WTC11 (cell line): ENCODE results near the gene RMI2. TPM values are rescaled to one million over a fixed set of nuclear protein-coding genes. Genes with fewer than 3 reads are reported as not detected.
A peak's percentile ranks its signal among the peaks of the same experiment; 100 is the strongest.

Source experiments
- ATAC-seq: fragments of 200-7000 bp; cut with Tn5 transposase; 2 replicates; pipeline ENCODE4 v1.10.0; 2021; ENCODE audit warnings: mild to moderate bottlenecking, moderate library complexity
- CTCF ChIA-PET: fragments of 300-600 bp; sonication (Branson Sonifier 250); formaldehyde crosslinking; loops from one replicate; lab custom pipeline; 2021; ENCODE audit warnings: antibody characterized with exemption; lab: Charles Lee
- POLR2A ChIA-PET: fragments of 350-600 bp; sonication (Branson Sonifier 250); formaldehyde crosslinking; loops from one replicate; lab custom pipeline; 2021; ENCODE audit warnings: antibody characterized with exemption; lab: Charles Lee
- DNase-seq: peaks from one replicate; pipeline ENCODE4 v3.0.0; 2021; ENCODE audit warnings: low spot score
- H3K27ac Mint-ChIP-seq: 2 replicates; pipeline ENCODE4 v1.8.0; 2021; ENCODE audit warnings: mixed read lengths
- H3K27me3 Mint-ChIP-seq: 2 replicates; pipeline ENCODE4 v1.8.0; 2021; ENCODE audit warnings: low read depth, mild to moderate bottlenecking, moderate library complexity, mixed read lengths
- H3K36me3 Mint-ChIP-seq: 2 replicates; pipeline ENCODE4 v1.8.0; 2021; ENCODE audit warnings: mixed read lengths
- H3K4me1 Mint-ChIP-seq: 2 replicates; pipeline ENCODE4 v1.8.0; 2022; ENCODE audit warnings: mixed read lengths
- H3K4me3 Mint-ChIP-seq: 2 replicates; pipeline ENCODE4 v1.8.0; 2021; ENCODE audit warnings: mild to moderate bottlenecking, moderate library complexity, mixed read lengths
- H3K9me3 Mint-ChIP-seq: 2 replicates; pipeline ENCODE4 v1.8.0; 2021; ENCODE audit warnings: mixed read lengths
- AR ChIP-seq: fragments of 250-450 bp; sonication (Bioruptor Pico); IDR thresholded peaks from 2 replicates; pipeline ENCODE4 v1.9.0; 2021; ENCODE audit warnings: mild to moderate bottlenecking
- ATF1 ChIP-seq: sonication (generic); formaldehyde crosslinking; IDR thresholded peaks from 2 replicates; pipeline ENCODE4 v1.8.1; 2023; ENCODE audit warnings: mild to moderate bottlenecking, moderate library complexity, missing genetic modification reagents
- ATF3 ChIP-seq: sonication (generic); formaldehyde crosslinking; conservative IDR thresholded peaks from 2 replicates; pipeline ENCODE4 v1.8.1; 2022; ENCODE audit warnings: mild to moderate bottlenecking, missing genetic modification reagents
- ATF6 ChIP-seq: sonication (generic); formaldehyde crosslinking; IDR thresholded peaks from 2 replicates; pipeline ENCODE4 v1.8.1; 2023; ENCODE audit warnings: mild to moderate bottlenecking, missing genetic modification reagents
- CREM ChIP-seq: sonication (generic); formaldehyde crosslinking; IDR thresholded peaks from 2 replicates; pipeline ENCODE4 v1.8.1; 2022; ENCODE audit warnings: mild to moderate bottlenecking, missing genetic modification reagents, moderate library complexity
- E2F1 ChIP-seq: sonication (generic); formaldehyde crosslinking; IDR thresholded peaks from 2 replicates; pipeline ENCODE4 v1.8.0; 2022; ENCODE audit warnings: mild to moderate bottlenecking, missing genetic modification reagents
- GTF2I ChIP-seq: fragments of 250-450 bp; sonication (Bioruptor Pico); conservative IDR thresholded peaks from 2 replicates; pipeline ENCODE4 v1.4.0; 2021; ENCODE audit warnings: mild to moderate bottlenecking
- MAX ChIP-seq: sonication (generic); formaldehyde crosslinking; IDR thresholded peaks from 2 replicates; pipeline ENCODE4 v1.8.0; 2022; ENCODE audit warnings: mild to moderate bottlenecking, missing genetic modification reagents
- MLX ChIP-seq: sonication (generic); formaldehyde crosslinking; IDR thresholded peaks from 2 replicates; pipeline ENCODE4 v1.8.1; 2023; ENCODE audit warnings: mild to moderate bottlenecking, missing genetic modification reagents, moderate library complexity
- MXD4 ChIP-seq: fragments of 250-450 bp; sonication (Bioruptor Pico); IDR thresholded peaks from 2 replicates; pipeline ENCODE4 v1.8.0; 2021; ENCODE audit warnings: mild to moderate bottlenecking, moderate library complexity, borderline replicate concordance
- NFE2L1 ChIP-seq: sonication (generic); formaldehyde crosslinking; IDR thresholded peaks from 2 replicates; pipeline ENCODE4 v1.8.1; 2023; ENCODE audit warnings: missing genetic modification reagents
- NR1H2 ChIP-seq: sonication (generic); formaldehyde crosslinking; IDR thresholded peaks from 2 replicates; pipeline ENCODE4 v1.9.0; 2021; ENCODE audit warnings: mild to moderate bottlenecking, moderate library complexity, missing genetic modification reagents
- NR3C1 ChIP-seq: sonication (generic); formaldehyde crosslinking; conservative IDR thresholded peaks from 2 replicates; pipeline ENCODE4 v1.8.1; 2023; ENCODE audit warnings: low read depth, mild to moderate bottlenecking, missing genetic modification reagents
- PREB ChIP-seq: sonication (generic); formaldehyde crosslinking; IDR thresholded peaks from 2 replicates; pipeline ENCODE4 v1.8.1; 2022; ENCODE audit warnings: mild to moderate bottlenecking, missing genetic modification reagents, moderate library complexity, borderline replicate concordance
- RORB ChIP-seq: fragments of 250-450 bp; sonication (Bioruptor Pico); IDR thresholded peaks from 2 replicates; pipeline ENCODE4 v1.9.0; 2021; ENCODE audit warnings: mild to moderate bottlenecking
- STAT6 ChIP-seq: sonication (generic); formaldehyde crosslinking; conservative IDR thresholded peaks from 2 replicates; pipeline ENCODE4 v1.8.1; 2023; ENCODE audit warnings: mild to moderate bottlenecking, low read depth, missing genetic modification reagents, moderate library complexity
- TEAD4 ChIP-seq: sonication (generic); formaldehyde crosslinking; IDR thresholded peaks from 2 replicates; pipeline ENCODE4 v1.8.0; 2022; ENCODE audit warnings: mild to moderate bottlenecking, missing genetic modification reagents
- ZNF121 ChIP-seq: sonication (generic); formaldehyde crosslinking; IDR thresholded peaks from 2 replicates; pipeline ENCODE4 v1.8.0; 2023; ENCODE audit warnings: missing genetic modification reagents
- ZNF512 ChIP-seq: sonication (generic); formaldehyde crosslinking; IDR thresholded peaks from 2 replicates; pipeline ENCODE4 v1.8.1; 2022; ENCODE audit warnings: missing genetic modification reagents, borderline replicate concordance
- ZNF671 ChIP-seq: fragments of 250-450 bp; sonication (Bioruptor Pico); IDR thresholded peaks from 2 replicates; pipeline ENCODE4 v1.8.0; 2021; ENCODE audit warnings: mild to moderate bottlenecking
- total RNA-seq: library from RNA; stranded (reverse); gene quantifications from 3 replicates; pipeline ENCODE4 v1.2.3, GENCODE V29; 2021

The RMI2 gene
- total RNA-seq, 1 experiment from 2014 or later: 79.0 TPM

- H3K36me3 Mint-ChIP-seq: no peaks in the 10 kb centered on the region
- TF ChIP-seq ZNF512 (no peak), MAX (CRISPR knock-in tag) (no peak), RORB (CRISPR knock-in tag) (no peak), GTF2I (no peak), NR1H2 (CRISPR knock-in tag) (no peak), ATF3 (no peak), NFE2L1 (CRISPR knock-in tag) (no peak), MLX (no peak), E2F1 (CRISPR knock-in tag) (no peak), ZNF671 (CRISPR knock-in tag) (no peak), NR3C1 (CRISPR knock-in tag) (no peak), ZNF121 (CRISPR knock-in tag) (no peak), ATF6 (CRISPR knock-in tag) (no peak), AR (no peak), ATF1 (CRISPR knock-in tag) (no peak), PREB (CRISPR knock-in tag) (no peak), CREM (CRISPR knock-in tag) (no peak), MXD4 (CRISPR knock-in tag) (no peak), TEAD4 (CRISPR knock-in tag) (no peak), STAT6 (no peak)
- H3K4me1 Mint-ChIP-seq: peaks cover 45% of the 10 kb centered on the region
- 0 out of 2 replicates have a peak overlapping the region, but pooled peaks have one; percentile 20 for H3K27ac Mint-ChIP-seq
- POLR2A ChIA-PET: no interaction called here
- peaks cover 4% of the 10 kb centered on the region; the same call in 1 of the 2 replicates for H3K9me3 Mint-ChIP-seq
- CTCF ChIA-PET: no interaction called here
- H3K27me3 Mint-ChIP-seq: no peaks in the 10 kb centered on the region
- no peak overlapping the region for H3K4me3 Mint-ChIP-seq
- no peak for ATAC-seq
- no peak for DNase-seq
These were observed 38.9 kb upstream of the RMI2 start for GRCh38 chr16:11306381-11306780.
